ENCODE data around the gene GIN1. TPM values are rescaled to one million over a fixed set of nuclear protein-coding genes. Genes with fewer than 3 reads are reported as not detected.

GIN1 gene
- total and polyA plus RNA-seq, 10 of the 15 experiments (the other 5 are each of a cell fraction or from before 2014, with no cell fraction given) = 3.3 to 9.7 (median 6.8) TPM

GRCh38 chr5:103119765-103120606 is at the start of gene GIN1, which contains the start of gene PPIP5K2 (continued):
- peak; percentile 42 to 43; a peak in 2 of 4 replicates for TF ChIP-seq EP300 (IDR thresholded peaks at IDR 0.05; ENCODE audit: borderline replicate concordance in 1 of 2, control insufficient read depth in 1 of 2, low read depth in 2 of 2, low read length in 2 of 2)
- 0 out of 2 replicates have a peak, but pooled peaks have one; percentile 50 for TF ChIP-seq PAX8 (IDR thresholded peaks at IDR 0.05)
- TF ChIP-seq FOXK2 (IDR thresholded peaks at IDR 0.05) = no peak
- no peak for TF ChIP-seq NFYB (IDR thresholded peaks at IDR 0.05; ENCODE audit: insufficient read depth, low read depth, low read length)
- TF ChIP-seq CREM (IDR thresholded peaks at IDR 0.05; ENCODE audit: low read depth) = peak; percentile 93
- peak; percentile 91 for TF ChIP-seq NR2C1 (IDR thresholded peaks at IDR 0.05)
- peak; percentile 75; the same call in 1 of the 2 replicates for TF ChIP-seq MEF2A (IDR thresholded peaks at IDR 0.05; ENCODE audit: insufficient read depth, low read depth, low read length)
- TF ChIP-seq, protein P1, sequence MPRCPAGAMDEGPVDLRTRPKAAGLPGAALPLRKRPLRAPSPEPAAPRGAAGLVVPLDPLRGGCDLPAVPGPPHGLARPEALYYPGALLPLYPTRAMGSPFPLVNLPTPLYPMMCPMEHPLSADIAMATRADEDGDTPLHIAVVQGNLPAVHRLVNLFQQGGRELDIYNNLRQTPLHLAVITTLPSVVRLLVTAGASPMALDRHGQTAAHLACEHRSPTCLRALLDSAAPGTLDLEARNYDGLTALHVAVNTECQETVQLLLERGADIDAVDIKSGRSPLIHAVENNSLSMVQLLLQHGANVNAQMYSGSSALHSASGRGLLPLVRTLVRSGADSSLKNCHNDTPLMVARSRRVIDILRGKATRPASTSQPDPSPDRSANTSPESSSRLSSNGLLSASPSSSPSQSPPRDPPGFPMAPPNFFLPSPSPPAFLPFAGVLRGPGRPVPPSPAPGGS (IDR thresholded peaks at IDR 0.05; ENCODE audit: borderline replicate concordance, insufficient read depth, low read depth, low read length, poor library complexity, severe bottlenecking) = no peak
- TF ChIP-seq ZBED1 (IDR thresholded peaks at IDR 0.05; ENCODE audit: borderline replicate concordance) = peak; percentile 68
- peak; percentile 98; the same call in 1 of the 2 replicates for TF ChIP-seq CBX5 (IDR thresholded peaks at IDR 0.05; ENCODE audit: low read depth)
- no peak for TF ChIP-seq YBX1 (IDR thresholded peaks at IDR 0.05)
- TF ChIP-seq HDAC6 (IDR thresholded peaks at IDR 0.05; ENCODE audit: unreplicated experiment) = no peak
- TF ChIP-seq, protein P2, sequence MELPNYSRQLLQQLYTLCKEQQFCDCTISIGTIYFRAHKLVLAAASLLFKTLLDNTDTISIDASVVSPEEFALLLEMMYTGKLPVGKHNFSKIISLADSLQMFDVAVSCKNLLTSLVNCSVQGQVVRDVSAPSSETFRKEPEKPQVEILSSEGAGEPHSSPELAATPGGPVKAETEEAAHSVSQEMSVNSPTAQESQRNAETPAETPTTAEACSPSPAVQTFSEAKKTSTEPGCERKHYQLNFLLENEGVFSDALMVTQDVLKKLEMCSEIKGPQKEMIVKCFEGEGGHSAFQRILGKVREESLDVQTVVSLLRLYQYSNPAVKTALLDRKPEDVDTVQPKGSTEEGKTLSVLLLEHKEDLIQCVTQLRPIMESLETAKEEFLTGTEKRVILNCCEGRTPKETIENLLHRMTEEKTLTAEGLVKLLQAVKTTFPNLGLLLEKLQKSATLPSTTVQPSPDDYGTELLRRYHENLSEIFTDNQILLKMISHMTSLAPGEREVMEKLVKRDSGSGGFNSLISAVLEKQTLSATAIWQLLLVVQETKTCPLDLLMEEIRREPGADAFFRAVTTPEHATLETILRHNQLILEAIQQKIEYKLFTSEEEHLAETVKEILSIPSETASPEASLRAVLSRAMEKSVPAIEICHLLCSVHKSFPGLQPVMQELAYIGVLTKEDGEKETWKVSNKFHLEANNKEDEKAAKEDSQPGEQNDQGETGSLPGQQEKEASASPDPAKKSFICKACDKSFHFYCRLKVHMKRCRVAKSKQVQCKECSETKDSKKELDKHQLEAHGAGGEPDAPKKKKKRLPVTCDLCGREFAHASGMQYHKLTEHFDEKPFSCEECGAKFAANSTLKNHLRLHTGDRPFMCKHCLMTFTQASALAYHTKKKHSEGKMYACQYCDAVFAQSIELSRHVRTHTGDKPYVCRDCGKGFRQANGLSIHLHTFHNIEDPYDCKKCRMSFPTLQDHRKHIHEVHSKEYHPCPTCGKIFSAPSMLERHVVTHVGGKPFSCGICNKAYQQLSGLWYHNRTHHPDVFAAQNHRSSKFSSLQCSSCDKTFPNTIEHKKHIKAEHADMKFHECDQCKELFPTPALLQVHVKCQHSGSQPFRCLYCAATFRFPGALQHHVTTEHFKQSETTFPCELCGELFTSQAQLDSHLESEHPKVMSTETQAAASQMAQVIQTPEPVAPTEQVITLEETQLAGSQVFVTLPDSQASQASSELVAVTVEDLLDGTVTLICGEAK (IDR thresholded peaks at IDR 0.05; ENCODE audit: borderline replicate concordance) = peak; percentile 100
- TF ChIP-seq HDAC2 (IDR thresholded peaks at IDR 0.05) = no peak
- TF ChIP-seq SMARCA5 (IDR thresholded peaks at IDR 0.05) = peak; percentile 76; the same call in 1 of the 2 replicates
- TF ChIP-seq TBL1XR1 (IDR thresholded peaks at IDR 0.05; ENCODE audit: low read depth, low read length) = peak; percentile 85
- TF ChIP-seq BRCA1 (IDR thresholded peaks at IDR 0.05; ENCODE audit: low read depth, low read length) = no peak
- TF ChIP-seq EGR1 (IDR thresholded peaks at IDR 0.05; ENCODE audit: borderline replicate concordance in 1 of 2, low read depth in 2 of 2, low read length in 2 of 2) = peak in 1 of 2 experiments; percentile 88; a peak in 1 of 3 replicates
- peak; percentile 15; the same call in 1 of the 2 replicates for TF ChIP-seq SPI1 (IDR thresholded peaks at IDR 0.05; ENCODE audit: borderline replicate concordance, insufficient read depth, low read depth, low read length)
